ENCODE data around the gene TLCD4. TPM values are rescaled to one million over a fixed set of nuclear protein-coding genes. Genes with fewer than 3 reads are reported as not detected.

The TLCD4 gene
- total RNA-seq, 1 donor from 2014 or later: 0.34 TPM

DNA sequence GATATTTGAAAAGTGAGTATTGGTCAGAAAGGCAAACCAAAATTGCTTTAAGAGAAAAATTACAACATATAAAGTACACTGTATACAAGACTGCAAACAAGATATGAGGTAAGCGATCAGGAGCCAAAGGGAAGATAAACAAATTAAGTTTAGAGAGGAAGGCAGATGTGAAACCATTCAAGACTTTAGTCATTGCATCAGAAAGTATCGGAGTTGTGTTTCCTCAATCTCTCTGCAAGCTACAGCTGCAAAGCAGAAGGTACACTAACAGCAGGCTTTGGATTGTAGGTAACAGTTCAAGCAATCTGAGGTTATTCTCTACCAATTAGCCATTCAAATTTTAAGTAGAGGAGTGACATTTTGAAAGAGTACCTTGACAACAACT, 21.3 kb upstream of the TLCD4 start:
- no peak for DNase-seq

DNA sequence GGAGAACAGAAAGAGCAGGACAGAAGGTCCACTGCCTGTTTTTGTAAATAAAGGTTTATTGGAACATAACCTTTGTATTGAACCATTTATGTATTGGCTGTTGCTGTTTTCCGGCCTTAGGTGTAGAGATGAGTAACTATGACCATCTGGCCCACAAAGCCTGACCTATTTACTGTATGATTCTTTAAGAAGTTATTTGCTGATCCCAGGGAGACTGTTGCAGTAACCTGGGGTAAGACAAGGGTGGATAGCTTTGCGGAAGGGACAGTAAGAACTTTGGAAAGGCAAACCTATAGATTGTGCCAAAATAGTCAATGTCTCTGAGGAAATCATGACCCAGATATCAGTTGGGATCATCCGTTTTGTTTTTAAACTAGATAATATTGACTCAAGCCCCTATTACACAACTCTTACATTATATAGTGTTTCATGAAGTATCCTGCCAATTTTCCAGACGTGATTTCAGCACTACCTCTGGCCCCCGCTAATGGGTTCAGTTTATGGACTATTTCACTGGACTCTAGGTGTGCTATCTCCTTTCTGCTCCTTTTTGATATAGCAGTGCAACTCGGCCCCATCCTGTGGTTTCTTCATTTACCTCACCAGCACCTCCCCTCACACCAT, 20.8 kb upstream of the TLCD4 start:
- DNase-seq: no peak

DNA sequence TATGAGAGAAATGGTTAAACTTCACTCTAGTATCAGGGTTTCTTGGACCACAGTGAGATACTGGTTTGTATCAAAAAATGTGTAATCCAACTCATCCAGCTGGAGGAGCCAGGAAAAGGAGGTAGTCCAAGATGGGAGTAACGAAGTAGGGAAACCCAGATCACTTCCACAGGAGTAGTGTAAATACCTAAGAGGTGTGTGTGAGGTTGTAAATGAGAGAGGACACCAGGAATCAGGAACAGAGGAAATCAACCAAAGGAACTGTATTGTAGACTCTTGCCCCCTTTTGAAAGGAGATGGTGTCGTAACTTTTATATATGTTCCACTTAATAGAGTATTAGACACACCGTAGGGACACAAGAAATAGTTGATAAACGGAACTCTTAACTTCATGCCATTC, 19.7 kb upstream of the TLCD4 start:
- DNase-seq: no peak

DNA sequence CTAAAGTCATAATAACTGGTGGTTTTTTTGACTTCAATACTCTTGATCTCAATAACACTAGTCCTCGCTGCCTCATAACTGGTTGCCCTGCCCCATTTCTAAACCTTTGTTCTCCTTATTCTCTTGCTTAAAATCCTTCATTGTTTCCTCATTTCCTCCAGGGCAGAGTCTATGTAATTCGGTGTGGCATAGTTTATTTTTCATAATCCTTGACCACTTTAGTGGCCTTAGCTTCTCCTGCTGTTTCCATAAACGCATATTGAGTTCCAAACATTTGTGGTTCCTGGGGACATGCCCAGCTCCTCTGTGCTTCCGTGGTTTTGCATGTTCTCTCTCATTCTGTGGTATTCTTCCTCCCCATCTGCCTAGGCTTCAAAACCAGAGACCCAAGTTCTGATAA, 19.0 kb upstream of the TLCD4 start:
- no peak for DNase-seq

DNA sequence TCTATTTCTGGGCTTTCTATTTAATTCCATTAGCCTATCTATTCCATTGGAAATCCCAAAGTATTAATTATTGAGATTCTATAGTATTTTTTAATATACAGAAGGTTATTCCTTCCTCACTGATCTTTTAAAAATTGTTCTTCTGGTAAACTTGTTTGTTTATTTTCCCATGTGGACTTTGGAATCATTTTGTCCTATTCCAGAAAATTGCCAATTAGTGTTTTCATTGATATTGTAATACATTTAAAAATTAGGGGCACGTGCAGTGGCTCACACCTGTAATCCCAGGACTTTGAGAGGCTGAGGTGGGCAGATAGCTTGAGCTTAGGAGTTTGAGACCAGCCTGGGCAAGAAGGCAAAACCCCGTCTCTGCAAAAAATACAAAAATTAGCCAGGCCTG, 8.4 kb upstream of the TLCD4 start:
- DNase-seq: no peak

DNA sequence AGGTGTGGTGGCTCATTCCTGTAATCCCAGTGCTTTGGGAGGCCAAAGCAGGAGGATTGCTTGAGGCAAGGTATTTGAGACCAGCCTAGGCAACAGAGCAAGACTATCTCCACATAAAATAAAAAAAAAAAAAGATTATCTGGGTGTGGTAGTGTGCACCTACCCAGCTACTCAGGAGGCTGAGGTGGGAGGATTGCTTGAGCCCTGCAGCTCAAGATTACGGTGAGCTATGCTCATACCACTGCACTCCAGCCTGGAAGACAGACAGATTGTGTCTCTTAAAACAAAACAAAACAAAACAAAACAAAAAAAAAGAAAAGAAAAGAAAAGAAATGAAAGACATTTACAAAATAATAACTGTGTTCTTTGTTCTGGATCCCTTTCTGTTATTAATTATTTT, 6.1 kb upstream of the TLCD4 start:
- DNase-seq: no peak

DNA sequence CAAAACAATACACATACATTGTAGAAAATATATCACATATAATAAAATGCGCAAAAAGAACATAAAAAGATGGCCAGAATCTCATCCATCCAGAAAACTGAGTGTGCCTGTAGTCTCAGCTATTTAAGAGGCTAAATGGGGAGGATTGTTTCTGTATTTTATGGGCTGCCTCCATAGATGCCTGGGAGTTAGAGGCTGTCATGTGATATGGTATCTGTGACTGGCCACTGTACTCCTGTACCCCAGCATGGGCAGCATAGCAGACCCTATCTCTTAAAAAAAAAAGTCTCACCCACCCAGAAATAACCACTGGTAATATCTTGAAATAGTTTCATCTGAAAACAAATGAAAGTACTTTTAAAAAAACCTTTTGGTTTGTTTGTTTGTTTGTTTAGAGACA, 3.5 kb upstream of the TLCD4 start:
- DNase-seq: no peak

DNA sequence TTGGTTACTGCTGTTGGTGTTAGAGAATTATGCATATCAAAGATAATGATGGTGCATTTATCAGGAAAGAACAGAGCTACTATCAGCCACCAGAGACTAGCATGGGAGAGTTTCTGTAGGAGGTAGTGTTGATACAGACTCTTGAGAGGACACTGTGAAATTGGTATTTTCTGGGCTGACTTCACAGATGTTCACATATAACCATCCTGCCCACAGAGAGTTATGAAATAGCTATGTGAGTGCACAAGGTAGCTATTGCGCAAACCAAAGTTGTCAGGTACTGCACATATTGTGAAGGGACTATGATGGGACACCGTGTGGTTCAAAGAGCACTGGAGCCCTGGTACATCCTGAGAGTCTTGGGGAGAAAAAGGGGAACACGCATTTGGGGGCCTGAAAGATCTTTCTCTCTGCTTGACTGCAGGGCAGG, 1.4 kb upstream of the TLCD4 start:
- DNase-seq: no peak

DNA sequence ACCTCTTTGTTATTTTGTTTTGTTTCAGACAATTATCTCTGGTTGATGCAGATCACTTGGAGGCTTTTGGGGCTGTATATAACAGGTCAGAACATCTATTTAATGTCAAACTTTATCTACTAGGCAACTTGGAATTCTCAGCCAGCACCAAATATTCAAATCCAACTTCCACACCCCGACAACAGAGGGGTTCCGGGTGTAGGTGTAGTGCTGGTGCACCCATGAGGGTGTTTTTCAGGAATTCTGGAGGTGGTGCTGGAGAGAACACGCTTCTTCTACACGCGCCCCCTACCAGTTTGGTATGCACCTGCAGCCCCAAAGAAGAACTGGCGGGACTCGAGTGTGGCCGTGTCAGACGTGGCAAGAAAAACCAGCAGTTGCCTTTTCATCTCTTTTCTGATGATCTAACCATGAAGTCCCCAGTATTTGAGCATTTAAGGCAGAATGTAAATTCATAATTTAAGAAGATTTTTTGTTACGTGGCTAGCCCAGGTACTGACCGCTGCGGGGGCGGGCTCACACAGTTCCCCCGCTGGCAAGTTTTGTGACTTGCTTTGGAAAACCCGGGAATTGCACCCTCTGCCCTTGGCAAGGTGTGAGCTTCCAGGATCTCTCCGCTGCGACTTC, 462 bp upstream of the TLCD4 start:
- peak; percentile 58 for DNase-seq

DNA sequence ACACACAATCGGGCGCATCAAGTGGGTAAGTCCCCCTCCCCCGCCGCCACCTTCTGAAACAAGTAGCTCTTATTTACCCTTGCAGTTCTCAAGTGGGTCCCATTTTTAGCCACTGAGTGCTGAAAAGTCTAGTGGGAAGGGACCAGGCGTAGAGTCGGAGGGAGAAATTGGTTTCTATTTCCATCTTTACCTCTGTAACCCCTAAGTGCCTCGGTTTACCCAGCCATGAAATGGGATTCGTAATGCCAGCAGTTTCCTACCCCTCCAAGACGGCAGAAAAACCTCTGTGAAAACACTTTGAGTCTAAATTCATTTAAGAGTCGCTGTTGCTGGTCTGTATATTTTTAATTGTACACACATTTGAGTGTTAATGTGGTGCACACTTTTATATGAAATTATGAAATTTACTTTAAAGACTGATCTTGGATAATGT, 928 bp downstream of the TLCD4 start:
- DNase-seq: no peak

DNA sequence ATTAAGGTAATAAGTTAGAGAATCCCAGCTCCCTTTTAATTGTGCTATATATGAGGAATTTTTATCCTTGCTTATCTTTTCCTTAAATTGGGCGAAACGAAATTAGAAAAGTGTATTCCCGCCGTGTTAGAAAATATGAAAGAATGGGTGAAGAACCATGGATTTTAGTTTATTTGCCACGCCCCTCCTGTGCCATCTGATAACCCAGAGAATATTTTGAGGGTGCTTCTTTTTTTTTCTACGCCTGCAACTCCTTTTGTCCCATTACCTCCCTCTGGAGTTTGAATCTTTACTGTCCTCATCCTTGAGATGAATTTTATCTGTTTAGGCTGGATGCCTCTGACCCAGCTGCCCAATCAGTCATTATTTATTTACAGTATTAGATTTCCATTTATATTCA, 1.6 kb downstream of the TLCD4 start:
- DNase-seq: no peak

DNA sequence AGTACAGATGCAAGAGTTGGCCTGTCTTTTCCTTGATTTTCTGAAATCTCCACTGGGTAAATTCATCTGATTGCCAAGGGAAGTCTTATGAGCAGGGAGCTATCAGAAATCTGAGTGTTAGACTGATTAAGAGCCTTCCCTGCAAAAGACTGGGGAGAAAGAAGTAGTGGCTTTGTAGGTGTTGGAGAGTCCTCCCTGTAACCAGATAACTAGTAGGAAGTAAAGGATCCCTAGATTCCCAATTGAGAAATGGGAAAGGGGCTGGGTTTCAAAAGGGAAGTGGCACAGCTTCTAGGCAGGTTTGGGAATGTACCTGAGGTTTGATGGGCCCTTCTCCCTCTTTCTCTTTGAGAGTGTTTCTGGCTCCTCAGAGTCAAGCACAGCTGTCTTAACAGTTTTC, 2.1 kb downstream of the TLCD4 start:
- DNase-seq: no peak

DNA sequence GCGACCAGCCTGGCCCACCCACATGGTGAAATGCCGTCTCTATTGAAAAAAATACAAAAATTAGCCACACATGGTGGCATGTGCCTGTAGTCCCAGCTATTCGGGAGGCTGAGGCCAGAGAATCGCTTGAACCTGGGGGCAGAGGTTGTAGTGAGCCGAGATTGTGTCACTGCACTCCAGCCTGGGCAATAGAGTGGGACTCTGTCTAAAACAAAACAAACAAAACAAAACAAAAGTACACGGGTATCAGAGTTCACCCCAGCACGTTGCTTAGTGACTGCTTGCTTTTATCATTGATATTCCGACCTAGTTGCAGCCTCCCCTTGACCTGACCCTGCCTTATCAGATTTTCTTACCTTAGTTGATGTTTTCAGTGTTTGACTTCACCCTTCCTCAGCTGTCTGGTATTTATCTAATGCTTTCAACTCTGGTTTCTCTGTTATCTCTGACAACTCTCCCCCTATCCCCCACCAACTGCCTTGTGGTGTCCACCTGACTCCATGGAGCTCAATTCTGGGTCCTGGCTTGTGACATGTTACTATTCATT, 5.1 kb downstream of the TLCD4 start:
- DNase-seq: no peak

DNA sequence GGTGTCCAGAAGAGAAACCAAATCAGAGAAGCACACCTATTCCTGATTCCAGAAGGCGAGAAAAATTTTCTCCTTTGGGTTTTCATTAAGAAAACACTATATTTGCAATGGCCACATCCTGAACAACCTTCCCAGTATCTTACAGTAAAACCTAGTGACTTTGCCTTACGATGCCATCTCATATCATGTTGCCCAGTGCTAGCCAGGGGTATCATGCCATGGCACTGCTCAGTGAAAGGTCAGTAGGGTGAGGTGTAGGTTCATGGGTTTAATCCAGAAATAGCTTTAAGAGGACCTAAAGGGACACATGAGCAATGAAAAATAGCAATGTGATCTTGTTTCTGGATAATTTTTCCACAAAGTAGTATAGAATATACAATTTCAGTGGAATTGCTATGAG, 7.2 kb downstream of the TLCD4 start:
- DNase-seq: no peak

DNA sequence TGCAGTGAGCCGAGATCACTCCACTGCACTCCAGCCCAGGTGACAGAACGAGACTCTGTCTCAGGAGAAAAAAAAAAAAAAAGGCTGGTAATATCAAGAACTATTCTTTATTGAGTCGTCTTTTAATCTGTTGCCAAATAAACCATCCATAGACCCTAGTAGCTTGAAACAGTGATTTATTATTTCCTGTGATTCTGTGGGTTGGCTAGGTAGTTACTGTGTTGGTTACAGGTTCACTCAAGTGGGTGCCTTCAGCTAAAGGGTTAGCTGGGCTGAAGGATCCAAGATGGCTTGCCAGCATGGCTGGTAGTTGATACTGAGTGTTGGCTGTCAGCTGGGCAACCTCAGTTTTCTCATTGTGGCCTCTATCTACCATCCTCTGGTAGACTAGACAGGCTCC, 9.2 kb downstream of the TLCD4 start:
- DNase-seq: no peak

DNA sequence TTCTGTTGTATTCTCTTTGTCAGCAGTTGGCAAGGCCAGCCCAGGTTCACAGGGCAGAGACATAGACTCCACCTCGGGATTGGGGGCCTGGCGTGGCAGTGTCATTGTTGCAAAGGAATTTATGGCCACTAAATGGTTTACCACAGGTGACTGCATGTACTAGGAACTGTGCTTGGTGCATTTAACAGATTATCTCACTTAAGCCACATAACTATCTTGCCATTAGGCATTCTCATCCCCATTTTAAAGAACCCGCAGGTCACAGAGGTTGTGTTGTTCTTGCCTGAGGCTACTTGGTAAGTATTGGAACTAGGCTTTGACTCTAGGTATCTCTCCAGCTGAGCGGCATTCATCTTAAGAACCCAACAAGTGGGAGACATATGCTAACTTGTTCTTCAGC, 9.7 kb downstream of the TLCD4 start:
- DNase-seq: no peak

DNA sequence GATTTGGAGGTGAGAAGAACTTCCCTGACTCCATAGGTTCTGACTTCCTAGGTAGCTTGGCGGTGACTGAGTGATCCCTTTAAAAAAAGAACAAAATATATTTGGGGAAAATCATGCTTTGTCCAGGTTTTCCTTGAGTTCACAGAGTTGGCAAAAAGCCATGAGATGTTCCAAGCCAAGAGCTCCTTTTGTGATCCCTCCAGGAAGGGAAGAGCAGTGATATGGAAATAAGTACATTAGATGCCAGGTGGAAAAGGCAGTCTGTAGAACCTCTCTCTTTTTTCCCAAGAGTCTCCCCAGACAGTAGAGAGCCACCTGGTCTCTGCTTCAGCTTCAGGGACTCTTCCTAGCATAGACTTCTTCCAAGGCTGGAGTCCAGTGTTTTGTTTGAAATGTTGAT, 10.2 kb downstream of the TLCD4 start:
- DNase-seq: no peak

DNA sequence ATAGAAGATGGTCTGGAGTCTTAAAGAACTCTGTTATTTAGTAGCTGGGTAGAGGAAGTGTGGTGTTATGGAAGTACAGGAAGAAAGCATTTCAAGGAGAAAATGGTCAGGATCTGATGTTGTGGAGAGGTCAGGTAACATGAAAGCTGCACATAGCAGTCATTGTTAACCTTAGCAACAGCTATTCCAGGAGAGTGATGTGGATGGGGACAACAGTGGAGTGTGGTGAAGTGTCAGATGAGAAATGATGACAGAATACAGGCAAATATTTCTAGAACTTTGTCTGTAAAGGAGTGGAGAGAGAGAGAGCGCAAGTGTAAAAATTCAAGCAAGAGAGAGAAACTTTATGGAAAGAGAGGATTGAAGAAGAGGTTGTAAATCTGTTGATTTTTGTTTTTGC, 15.6 kb downstream of the TLCD4 start:
- no peak for DNase-seq

DNA sequence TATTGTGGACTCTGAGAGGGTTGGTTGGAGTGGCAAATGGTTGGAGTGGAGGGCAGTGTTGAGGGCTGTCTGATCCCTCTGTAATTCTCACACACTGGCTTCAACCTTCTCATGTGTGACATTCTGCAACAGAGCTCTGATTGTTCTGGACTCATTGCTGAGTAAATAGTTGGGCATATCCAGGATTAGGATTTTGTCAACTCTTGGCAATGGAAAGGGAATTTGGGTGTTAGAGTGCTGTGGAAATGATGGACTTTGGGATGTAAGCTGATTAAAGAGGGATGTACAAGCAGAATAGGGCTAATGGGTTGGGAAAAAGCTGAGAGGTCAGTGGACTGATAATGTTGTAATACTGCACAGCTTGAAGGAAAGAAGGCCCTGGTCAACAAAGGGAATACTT, 16.5 kb downstream of the TLCD4 start:
- no peak for DNase-seq

DNA sequence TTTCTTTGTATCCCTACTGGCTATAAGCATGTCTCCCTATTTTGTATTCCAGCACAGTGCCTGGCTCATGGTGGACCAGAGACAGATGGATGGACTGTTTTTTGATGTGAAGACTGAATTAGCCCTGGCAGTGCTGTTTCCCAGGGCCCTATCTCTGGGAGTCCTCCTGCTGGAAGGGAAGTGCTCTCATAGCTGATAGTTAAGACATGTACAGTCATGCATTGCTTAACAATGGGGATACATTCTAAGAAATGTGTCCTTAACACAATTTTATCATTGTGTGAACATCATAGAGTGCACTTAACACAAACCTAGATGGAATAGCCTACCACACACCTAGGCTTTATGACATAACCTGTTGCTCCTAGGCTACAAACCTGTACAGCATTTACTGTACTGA, 21.1 kb downstream of the TLCD4 start:
- no peak for DNase-seq

DNA sequence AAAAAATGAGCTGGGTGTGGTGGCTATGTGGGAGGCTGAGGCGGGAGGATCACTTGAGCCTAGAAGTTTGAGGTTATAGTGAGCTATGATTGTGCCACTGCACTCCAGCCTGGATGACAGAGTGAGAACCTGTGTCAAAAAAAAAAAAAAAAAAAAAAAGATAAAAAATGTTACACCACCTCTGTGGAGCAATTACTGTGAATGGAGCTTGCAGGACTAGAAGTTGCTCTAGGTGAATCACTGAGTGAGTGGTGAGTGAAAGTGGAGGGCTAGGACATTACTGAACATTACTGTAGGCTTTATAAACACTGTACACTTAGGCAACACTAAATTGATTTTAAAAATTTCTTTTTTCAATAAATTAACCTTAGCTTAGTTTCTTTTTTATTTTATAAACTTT, 21.9 kb downstream of the TLCD4 start:
- DNase-seq: no peak

DNA sequence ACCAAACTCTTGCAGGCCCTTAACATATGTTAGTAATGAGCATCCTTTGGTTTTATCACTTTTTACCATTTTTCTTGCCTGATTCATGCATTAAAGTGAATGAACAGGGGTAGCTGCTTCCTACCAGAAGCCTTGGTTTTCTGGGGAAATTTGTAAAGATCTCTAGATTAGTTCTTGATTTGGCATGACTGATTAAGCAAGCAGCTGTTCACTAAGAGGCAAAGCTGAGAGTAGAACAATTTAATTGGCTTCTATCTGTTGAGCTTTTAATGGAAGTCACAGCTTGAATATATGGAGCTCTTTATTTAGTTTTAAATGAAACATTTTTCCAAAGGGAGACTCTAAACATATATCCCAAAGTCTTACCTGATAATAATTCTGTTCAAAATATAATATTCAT, 23.6 kb downstream of the TLCD4 start:
- DNase-seq: no peak

DNA sequence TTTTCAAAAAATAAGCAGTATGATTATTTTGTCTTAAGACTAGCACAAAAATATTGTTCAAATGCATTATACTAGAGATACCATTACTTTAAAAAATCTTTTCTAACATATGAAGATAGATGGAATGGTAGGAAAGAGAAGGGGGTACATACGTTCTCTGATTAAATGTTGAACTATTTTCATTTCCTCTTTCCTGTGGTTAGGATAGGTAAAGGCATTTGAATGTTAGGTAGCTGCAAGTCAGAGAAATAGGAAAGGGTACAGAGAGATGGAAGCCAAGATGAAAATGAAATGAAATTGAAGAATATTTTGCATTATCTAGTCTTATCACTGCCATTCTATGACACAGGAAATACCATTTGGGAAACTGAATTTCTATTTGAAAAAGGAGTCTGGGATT, 28.3 kb downstream of the TLCD4 start:
- no peak for DNase-seq

DNA sequence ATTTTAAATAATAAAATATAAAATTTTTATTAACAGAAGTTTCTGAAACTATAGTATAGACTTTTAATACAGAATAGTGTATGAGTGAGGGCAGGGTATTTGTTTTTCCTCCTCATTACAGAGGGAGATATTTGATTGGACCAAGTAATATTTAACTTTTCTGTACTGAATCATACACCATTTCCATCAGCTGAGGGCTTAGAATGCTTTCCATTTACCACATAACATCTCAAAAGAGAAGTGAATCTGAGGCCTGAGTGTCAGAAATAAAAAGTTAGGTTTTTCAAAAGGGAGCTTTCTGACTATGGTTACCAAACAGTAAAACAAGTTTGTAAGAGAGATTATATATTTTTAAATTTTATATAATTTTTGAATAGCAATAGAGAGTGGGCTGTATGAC, 29.5 kb downstream of the TLCD4 start:
- DNase-seq: no peak

DNA sequence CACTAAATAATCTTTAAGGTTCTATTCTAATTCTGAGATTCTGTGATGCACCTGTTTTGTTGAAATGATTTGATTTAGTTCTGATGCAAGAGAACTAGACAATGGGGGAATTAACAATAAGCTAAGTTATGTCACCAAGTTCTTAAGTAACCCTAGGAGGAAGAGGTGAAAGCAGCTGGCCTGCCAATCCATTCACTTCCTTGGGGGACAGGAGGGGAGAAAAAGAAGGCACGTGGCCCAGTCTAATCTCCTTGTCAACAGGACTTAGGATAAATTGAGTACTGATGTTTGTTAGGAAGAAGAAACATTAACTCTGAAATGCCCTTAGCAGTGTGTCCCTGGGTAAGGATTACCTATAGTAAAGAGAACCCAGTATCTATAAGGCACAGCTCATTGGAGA, 36.9 kb downstream of the TLCD4 start:
- no peak for DNase-seq

Data from dermis blood vessel endothelial cell (primary cell).